ENCODE measurements around the gene TGIF2.
A peak's percentile ranks its signal among the peaks of the same experiment; 100 is the strongest.

DNA sequence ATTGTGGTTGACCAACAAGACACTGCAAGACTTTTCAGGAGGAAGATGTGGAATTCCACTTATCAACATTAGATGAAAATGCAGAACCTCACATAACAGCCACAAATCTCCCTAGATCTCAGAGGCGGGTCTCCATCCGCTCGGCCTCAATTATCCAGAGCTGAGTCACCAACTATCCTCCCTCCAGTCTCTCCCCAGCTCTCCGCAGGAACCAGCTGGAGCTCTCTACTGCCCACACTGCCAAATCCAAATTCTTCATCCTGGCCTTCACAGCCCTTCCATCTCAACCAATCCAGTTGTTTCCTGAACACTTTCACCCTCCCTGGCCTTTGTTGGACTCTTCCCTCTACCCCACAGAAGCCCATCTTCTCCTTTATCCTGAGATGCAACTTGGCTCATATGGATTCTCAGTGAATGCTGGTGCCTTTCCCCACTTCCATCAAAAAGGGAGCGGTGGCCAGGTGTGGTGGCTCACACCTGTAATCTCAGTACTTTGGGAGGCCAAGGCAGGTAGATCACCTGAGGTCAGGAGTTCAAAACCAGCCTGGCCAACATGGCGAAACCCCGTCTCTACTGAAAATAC is 3.5 kb upstream of the TGIF2 start:
- no peak for TF ChIP-seq KLF7 (tag by site-specific recombination; IDR thresholded peaks at IDR 0.05; ENCODE audit: borderline replicate concordance)
- no peak; the same call in 1 of the 2 replicates for TF ChIP-seq SP2 (tag by site-specific recombination; IDR thresholded peaks at IDR 0.05)
- TF ChIP-seq, protein P1, sequence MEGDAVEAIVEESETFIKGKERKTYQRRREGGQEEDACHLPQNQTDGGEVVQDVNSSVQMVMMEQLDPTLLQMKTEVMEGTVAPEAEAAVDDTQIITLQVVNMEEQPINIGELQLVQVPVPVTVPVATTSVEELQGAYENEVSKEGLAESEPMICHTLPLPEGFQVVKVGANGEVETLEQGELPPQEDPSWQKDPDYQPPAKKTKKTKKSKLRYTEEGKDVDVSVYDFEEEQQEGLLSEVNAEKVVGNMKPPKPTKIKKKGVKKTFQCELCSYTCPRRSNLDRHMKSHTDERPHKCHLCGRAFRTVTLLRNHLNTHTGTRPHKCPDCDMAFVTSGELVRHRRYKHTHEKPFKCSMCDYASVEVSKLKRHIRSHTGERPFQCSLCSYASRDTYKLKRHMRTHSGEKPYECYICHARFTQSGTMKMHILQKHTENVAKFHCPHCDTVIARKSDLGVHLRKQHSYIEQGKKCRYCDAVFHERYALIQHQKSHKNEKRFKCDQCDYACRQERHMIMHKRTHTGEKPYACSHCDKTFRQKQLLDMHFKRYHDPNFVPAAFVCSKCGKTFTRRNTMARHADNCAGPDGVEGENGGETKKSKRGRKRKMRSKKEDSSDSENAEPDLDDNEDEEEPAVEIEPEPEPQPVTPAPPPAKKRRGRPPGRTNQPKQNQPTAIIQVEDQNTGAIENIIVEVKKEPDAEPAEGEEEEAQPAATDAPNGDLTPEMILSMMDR (tag by site-specific recombination; IDR thresholded peaks at IDR 0.05) = no peak
- no peak for TF ChIP-seq BCL11A (tag by site-specific recombination; IDR thresholded peaks at IDR 0.05; ENCODE audit: low read depth)
- TF ChIP-seq ZNF747 (tag by site-specific recombination; IDR thresholded peaks at IDR 0.05) = no peak
- TF ChIP-seq ZNF518A (tag by site-specific recombination; conservative IDR thresholded peaks at IDR 0.05; ENCODE audit: low read depth) = no peak
- no peak for TF ChIP-seq ZNF211 (tag by site-specific recombination; IDR thresholded peaks at IDR 0.05; ENCODE audit: low read depth)
- TF ChIP-seq MYNN (tag by site-specific recombination; IDR thresholded peaks at IDR 0.05; ENCODE audit: borderline replicate concordance) = no peak
- no peak for TF ChIP-seq ZNF785 (tag by site-specific recombination; IDR thresholded peaks at IDR 0.05)
- no peak for TF ChIP-seq TCF7L2 (IDR thresholded peaks at IDR 0.05; ENCODE audit: borderline replicate concordance, low read depth, low read length)
- no peak for TF ChIP-seq PRDM2 (tag by site-specific recombination; IDR thresholded peaks at IDR 0.05; ENCODE audit: borderline replicate concordance)
- peak; percentile 23; the same call in 1 of the 2 replicates for TF ChIP-seq PRDM1 (tag by site-specific recombination; IDR thresholded peaks at IDR 0.05)
